HG03558 (cell line): Measurements from ENCODE around the gene LRRC8B.
"Not testable (repeated sequence)": the region's sequence is repeated elsewhere in the genome, so short reads cannot be mapped to it uniquely, and the experiment has no call there.

Source experiments
- ATAC-seq: cut with Tn5 transposase; IDR thresholded peaks from one replicate; pipeline ENCODE4 v1.9.1; 2021; ENCODE audit warnings: moderate number of reproducible peaks; ENCODE audit not compliant: unreplicated experiment; ENCODE audit errors: extremely low read depth

The LRRC8B gene

DNA sequence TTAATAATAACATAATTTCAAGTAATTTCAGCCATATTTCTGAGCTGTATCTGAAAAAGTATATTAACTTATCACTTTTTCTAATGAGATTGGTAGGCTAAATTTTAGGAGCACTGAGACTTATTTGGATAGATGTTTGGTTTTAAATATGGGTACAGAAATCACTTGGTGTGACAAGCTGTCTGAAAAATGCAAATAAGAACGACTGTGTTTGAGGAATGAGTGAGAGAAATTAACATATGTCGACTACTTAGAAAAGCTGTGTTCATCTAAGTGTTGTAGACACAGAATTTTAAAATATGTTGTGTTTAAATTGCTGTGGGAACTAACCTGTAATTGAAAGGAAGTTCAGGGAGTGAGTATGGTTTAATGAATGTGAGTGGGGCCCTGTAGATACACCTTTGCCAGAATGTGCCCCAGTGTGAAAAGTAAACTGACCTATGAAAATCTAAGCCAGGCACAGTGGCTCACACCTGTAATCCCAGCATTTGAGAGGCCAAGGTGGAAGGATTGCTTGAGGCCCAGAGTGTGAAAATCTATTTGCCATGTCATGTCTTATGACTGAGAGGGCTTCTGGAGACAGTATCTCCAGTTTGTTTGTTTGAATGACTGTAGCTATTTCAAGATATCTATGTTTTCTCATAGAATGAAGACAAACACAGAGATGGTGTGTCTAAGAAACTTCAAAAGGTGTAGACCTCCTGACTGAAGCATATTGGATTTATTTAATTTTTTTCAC, 54.5 kb downstream of the LRRC8B start:
- ATAC-seq, result no peak

DNA sequence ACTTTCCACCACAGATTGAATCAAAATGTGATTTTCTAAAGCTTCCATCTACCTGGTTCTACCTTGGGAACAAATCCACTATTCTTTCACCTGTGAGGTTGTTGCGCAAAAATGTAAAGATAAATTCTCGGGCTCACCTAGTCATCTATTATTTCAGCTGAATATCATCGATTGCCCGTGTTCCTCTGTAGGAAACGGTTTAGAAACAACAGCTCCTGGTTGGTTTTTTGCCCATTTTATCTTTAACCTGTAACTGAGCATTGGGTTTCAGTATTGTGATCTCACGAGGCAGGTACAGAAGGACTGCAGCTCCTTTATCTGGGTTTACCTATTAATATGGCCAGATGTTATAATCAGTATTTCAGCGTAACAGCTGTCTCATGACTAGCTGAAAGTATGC, 55.4 kb downstream of the LRRC8B start:
- ATAC-seq, result no peak

DNA sequence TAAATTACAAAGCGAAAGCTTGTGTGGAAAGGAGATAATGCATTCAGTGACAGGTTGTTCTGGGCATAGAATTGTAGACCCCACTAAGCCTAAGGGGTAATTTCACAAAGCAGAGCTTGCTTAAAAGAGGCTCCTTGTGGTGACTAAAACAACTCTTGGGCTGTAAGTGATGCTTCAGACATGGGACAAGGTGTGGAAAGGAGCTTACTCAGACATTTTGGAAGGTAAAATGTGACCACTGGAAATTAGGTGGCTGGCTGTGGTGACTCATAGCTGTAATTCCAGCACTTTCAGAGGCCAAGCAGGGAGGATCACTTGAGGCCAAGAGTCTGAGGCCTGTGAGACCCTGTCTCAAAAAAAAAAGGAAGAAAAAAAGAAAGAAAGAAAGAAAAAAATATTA, 57.2 kb downstream of the LRRC8B start:
- no peak for ATAC-seq

DNA sequence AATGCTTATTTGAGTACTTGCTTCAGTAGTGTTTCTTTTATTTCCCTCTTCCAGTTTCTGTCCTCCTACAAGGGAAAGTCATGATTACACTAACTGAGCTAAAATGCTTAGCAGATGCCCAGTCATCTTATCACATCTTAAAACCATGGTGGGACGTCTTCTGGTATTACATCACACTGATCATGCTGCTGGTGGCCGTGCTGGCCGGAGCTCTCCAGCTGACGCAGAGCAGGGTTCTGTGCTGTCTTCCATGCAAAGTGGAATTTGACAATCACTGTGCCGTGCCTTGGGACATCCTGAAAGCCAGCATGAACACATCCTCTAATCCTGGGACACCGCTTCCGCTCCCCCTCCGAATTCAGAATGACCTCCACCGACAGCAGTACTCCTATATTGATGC, 57.9 kb downstream of the LRRC8B start:
- ATAC-seq, result no peak

DNA sequence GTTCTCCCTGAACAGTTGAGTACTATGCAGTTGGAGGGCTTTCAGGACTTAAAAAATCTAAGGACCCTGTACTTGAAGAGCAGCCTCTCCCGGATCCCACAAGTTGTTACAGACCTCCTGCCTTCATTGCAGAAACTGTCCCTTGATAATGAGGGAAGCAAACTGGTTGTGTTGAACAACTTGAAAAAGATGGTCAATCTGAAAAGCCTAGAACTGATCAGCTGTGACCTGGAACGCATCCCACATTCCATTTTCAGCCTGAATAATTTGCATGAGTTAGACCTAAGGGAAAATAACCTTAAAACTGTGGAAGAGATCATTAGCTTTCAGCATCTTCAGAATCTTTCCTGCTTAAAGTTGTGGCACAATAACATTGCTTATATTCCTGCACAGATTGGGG, 59.6 kb downstream of the LRRC8B start:
- ATAC-seq, result no peak

DNA sequence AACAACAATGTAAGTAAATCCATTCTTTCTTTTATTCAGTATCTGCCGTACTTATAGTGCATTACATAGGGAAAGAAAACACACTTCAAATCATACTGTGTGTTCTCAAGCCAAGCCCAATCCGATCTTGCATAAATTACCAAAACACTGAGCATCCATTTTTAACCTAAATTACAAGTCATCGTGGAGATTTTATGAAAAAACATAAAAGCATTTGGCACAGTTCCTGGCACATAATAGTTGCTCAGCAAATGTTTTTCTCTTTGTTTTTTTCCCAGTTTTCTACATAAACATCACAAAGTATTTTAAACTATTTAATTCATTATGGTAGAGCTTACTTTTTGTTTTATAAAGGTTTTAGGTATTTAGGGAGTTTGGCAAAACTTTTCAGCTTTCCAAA, 60.2 kb downstream of the LRRC8B start:
- ATAC-seq, result no peak

DNA sequence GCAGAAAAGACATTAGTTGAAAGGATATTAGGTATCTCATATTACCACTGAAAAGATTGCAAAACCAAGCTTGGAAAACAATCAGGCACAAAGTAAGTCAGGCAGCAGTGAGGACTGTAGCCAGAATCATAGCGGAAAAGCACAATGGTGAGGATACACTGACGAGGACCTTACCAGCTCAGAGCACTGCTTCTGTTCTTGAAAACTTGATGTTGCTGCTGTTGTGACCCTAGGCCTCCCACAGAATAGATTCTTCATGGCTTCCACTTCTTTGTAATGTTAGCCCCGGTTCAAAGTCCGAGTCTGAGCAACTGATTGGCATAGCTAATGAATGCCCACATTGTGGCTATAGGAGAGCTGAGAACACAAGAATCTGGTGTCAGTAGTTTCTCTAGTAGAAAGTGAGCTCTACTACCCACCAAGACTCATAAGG, 63.1 kb downstream of the LRRC8B start:
- ATAC-seq, result no peak

DNA sequence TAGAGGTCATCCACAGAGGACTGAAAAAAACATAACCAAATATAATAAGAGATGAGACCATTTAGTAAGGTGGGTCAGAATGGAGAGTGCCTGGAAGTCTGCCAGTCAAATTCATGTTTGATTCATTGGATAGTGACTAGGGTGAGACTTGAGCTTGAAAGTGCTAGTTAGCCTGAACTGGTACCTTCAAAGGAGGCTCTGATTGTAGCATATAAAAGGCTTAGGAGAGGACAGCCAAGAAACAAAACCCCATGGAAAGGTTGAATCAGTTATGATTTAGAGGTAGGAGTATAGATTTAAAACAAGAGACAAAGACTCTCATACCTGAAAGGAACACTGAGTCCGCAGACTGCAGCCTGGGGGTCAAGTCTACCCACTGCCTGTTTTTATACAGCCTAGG, 63.9 kb downstream of the LRRC8B start:
- ATAC-seq, result no peak

DNA sequence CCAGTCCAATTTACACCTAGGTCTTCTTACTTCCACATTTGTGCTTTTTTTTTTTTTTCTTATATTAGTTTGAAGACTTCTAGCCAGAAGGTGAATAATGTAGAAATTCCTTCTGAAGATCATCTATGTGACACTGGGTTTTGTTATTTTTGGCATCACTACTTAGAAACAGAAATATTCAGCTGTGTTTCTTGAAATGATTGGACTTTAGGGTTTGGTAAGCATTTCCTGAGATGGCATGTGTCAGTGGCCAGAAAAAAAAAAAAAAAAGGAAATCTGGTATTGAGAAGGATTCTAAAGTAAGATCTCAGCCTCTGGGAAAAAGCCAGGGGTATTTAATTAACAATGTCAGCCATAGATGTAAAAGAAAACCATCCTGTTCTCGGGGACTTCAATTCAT, 64.9 kb downstream of the LRRC8B start:
- ATAC-seq, result no peak

DNA sequence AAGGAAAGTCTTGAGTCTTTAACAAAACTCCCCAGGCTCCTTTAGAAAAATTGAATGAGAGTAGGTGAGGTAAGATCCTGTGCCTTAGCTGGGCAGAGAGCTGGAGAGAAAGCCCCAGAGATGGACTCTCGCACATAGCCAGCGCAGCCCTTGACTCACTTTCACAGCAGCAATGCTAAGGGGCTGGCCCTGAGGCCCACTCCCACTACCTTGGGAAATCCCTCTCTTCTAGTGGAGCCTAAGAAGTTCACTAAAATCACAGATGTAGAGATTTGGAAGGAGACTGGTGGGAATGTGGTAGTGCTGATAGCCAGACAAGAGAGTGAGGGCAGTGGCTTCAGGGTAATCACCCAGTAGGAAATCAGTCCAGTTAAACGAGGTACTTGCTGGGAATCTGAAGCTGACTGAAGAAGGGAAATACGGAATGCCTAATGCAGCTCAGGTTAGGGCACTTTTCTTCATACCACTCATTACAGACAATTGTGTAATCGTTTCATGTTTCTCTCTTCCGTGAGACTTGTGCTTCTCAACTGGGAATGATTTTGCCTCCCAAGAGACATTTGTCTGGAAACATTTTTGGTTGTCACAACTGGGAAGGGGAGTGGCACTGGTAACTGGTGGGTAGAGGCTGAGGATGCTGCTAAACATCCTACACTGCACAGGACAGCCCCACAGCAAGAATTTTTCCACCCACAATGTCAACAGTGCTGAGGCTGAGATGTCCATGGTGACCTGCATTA, 65.9 kb downstream of the LRRC8B start:
- no peak for ATAC-seq

DNA sequence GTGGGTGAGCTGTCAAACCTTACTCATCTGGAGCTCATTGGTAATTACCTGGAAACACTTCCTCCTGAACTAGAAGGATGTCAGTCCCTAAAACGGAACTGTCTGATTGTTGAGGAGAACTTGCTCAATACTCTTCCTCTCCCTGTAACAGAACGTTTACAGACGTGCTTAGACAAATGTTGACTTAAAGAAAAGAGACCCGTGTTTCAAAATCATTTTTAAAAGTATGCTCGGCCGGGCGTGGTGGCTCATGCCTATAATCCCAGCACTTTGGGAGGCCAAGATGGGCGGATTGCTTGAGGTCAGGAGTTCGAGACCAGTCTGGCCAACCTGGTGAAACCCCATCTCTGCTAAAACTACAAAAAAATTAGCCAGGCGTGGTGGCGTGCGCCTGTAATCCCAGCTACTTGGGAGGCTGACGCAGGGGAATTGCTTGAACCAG, 68.3 kb downstream of the LRRC8B start:
- not testable (repeated sequence) for ATAC-seq

DNA sequence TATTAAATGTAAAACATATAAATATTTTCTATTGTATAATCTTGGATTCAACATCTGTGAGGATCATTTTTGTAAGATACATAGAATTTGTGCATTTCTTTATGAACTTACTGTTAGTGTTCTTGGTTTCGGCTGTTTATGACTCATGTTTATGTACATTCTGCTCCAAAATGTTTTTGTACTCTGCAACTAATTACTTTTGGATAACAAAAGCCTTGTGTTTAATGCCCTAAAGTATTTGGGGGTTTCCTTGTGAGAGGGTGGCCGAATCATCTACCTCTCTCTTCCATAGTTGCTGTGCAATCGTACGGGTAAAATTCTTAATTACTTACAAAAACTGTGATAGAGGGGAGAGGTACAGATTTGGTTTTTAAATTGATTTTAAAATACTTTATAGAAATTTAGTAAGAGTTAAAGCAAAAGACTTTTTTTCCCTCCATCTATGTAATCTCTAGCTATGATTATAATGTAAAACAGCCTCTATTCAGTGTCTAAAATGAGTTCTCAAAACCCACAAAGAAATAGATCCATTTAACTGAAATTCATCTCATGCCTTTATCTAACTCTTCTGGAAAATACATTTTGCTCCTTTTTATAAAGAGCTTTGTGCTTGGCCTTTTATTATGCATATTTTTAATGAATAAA, 69.6 kb downstream of the LRRC8B start:
- no peak for ATAC-seq

DNA sequence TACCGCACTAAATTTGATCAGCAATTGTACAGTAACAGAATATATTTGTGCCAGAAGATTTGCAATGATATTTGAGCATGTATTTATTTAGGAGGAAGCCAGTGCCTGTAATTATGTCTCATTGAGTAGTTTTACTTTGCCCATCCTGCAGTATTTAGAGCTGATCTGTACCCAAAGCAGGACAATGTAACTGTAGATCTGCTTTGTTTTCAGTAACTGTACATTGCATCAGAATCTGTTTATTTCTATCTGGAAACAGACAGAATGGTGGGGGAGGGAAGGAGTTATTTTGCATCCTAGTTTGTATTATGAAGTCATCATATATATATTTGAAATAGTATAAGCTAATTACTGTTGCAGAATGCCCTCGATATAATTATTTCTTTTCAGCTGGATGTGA, 72.1 kb downstream of the LRRC8B start:
- ATAC-seq, result no peak

DNA sequence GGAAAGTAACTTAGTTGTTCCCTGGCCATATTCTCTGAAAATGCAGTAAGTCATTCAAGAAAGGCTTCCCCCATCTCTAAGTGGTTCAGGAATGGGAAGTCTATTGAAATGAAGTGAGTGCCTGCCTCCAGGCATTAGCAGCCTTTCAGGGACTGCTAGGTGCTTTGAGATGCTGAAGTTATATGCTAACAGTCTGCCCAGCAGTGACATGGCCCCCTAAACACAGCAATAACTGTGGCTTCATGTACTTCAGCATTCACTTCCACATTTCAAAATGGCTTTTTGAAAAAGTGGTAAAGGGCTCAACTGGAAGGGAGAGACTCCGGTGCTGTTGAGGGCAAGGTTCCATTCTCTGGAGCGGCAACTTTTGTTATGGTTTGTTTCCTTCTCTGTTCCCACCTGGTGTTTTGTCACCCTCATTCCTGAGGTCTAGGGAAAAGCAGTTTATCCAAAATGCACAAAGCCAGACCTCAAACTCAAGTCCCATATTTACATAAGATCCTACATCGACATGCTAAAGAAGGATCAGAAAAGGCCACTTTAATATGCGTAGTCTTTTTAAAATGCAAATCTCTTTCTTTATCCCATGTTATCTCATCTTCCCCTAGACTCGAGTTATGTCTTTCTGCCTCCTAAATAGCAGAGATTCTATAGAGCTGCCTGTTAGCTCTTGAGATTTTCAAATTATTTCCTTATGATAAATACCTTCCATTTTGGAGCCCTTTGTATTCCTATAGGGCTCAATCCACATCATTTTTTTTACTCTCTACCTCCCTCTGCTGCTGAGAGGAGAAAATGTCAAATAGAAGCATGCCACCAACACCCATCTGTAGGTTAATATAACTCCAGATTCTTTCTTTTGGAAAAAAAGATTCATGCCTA, 74.1 kb downstream of the LRRC8B start:
- ATAC-seq, result no peak

DNA sequence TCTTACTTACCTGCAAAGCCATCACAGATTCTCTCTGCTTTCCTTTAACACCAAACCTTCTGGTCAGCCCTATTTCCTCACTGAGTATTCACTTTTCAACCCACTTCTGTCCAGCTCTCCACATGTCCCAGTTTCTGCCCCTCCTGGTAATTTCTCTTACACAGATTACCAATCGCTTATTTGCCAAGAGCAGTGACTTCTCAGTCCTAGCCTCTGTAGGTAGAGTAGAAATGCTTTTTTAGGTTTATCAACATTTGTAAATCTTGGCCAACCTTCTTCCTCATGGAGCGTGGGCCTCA, 74.7 kb downstream of the LRRC8B start:
- ATAC-seq, result no peak

DNA sequence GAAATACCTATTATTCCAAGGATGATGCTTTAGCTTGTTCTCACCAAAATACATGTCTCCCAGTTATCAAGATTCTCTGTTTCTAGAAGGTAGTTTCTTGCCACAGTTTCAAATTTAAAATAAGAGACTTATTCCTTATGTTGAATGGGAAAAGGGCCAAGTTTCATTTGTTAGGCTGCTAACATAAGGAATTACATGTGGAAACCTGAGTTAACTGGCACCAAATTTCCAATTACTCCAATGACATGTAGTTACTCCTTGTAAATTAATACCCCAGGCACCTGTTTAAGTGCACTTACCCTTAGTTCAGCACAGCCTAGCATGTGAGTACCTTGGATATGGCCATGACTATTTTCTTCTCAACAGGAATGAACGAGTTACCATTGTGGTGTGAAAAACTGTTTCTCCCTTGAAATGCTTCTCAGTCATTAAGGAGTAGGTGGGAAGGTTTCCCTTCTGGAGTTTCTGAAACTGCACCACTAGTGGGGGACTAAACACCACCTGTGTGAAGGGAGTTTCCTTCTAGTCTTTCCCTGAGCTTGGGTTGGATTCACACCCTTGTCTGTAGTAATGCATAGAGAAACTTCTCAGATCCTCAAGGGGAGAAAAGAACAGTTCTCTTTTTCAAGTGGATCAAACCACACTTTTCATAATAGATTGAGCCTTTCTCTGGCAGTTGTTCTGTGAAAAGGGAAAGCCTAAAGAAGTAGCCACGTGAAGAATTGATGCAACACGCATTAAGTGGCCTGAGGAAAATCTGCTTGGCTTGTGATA, 76.0 kb downstream of the LRRC8B start:
- ATAC-seq, result no peak

DNA sequence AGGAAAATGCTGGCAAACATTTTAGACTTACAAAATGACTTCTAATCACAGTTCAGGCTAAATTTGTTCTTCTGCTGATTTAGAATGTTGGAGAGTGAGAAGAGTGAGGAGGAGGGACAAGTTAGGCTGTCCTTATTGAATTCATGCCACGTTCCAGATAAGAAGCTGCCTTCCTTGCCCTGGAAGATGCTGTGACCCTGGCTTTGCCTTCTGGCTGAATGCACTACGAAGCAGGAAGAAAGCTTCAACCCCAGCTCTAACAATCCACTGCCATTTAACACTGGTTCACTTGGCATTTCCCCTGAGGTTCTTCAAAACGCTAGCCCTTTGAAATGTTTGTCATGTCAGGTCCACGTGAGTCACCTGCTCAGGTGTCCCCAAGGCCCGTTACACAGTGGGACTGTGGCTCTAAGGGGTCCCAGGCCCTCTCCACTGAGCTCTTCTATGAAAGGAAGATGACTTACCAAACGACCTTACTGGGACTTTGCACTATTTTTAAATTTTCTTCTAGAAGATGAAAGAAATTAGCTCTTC, 78.3 kb downstream of the LRRC8B start:
- no peak for ATAC-seq

DNA sequence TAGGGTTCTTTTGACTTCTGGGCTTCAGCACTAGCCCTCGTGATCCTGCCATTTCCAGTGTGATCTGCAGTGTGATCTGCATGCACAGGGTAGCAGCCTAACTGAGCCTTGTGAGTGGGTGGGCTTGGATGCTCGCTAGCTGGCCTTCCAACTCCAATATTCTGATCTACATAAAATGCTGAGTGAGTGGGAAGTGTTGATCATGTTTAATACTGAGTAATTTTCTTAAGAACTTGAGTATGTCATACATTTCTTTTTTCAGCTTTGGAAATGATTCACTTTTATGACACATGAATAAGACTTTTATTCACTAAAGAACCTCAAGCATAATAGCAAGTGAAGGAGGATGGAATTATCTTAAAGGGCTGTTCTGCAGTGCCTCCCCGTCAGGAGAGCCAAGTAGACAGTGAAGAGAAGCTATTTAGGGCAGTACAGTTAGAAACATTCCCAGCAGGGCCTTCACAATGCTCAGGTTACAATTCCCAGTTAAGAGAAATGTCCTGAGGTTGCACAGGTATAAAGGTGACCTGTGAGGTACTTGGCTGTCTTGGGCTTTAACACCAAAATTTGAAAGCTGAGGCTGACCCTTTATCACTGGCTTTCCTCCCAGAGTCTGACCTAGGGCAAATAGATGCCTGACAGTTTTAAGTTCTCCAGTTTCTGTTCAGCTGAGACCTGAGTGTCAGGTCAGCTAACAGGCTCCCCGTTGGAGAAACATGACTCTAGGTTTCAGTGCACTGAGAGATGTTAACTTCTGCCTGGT, 79.2 kb downstream of the LRRC8B start:
- ATAC-seq, result no peak

DNA sequence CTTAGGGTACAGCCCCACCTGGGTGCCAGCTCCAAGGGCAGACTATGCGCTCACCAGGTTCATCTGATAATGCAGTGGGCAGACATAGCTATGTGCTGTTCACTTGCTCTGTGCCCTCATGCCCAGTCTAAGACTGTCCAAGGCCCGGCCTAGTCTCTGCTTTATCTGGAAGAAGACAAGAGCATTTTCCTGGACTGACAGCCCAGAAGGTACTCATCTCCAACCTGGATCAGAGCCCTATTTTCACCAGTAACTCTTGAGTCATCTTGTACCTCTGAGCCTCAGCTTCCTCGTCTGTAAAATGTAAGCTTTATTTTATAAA, 79.7 kb downstream of the LRRC8B start:
- ATAC-seq, result no peak
